ENCODE results near the gene CNOT1. TPM values are rescaled to one million over a fixed set of nuclear protein-coding genes. Genes with fewer than 3 reads are reported as not detected.

The CNOT1 gene
- total RNA-seq, 2 experiments from 2014 or later = 164 to 184 TPM

DNA sequence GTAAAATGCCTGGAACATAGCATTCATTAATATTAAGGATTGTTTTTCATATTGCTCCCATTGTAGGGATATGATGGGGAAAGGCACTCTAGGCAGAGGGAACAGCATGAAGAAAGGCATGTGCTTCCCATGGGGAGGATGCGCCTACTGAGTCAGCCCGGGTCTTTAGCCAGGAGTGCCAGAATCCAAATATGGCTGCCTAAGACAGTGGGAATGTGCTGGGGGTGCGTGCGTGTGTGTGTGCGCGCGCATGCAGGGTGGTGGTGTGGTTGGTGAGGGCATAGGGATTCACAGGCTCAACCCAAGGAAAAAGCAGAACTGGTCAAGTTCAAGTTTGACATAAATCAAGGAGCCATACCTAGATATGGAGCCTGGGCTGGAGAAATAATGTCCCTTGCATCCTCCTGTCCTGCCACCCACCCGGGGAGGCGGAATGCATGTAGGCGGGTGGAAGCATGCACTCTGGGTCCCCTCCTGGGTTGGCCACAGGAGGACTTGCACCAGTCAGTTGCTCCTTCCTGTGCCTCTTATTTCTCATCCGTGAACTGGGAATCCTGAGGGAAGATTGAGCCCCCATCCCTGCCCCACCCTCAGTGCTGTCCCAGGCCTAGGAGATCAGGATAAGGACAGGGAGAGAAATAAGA lies 148.3 kb downstream of the CNOT1 start:
- TF ChIP-seq, protein P1, sequence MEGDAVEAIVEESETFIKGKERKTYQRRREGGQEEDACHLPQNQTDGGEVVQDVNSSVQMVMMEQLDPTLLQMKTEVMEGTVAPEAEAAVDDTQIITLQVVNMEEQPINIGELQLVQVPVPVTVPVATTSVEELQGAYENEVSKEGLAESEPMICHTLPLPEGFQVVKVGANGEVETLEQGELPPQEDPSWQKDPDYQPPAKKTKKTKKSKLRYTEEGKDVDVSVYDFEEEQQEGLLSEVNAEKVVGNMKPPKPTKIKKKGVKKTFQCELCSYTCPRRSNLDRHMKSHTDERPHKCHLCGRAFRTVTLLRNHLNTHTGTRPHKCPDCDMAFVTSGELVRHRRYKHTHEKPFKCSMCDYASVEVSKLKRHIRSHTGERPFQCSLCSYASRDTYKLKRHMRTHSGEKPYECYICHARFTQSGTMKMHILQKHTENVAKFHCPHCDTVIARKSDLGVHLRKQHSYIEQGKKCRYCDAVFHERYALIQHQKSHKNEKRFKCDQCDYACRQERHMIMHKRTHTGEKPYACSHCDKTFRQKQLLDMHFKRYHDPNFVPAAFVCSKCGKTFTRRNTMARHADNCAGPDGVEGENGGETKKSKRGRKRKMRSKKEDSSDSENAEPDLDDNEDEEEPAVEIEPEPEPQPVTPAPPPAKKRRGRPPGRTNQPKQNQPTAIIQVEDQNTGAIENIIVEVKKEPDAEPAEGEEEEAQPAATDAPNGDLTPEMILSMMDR (IDR thresholded peaks at IDR 0.05) = no peak
- Histone ChIP-seq H3K27ac (ENCODE audit: low read depth in 1 of 2, low read length in 2 of 2) (no peak overlapping the region), H3K27me3 (ENCODE audit: control insufficient read depth in 1 of 2, insufficient read depth in 2 of 2, low read length in 2 of 2) (no peaks in the 10 kb centered on the region), H3K4me3 (ENCODE audit: low read length) (no peak overlapping the region), H3K4me1 (ENCODE audit: insufficient read depth, low read length) (no peaks in the 10 kb centered on the region), H3K36me3 (ENCODE audit: insufficient read depth, low read length) (no peaks in the 10 kb centered on the region), H3K9me3 (ENCODE audit: control insufficient read depth in 1 of 2, insufficient read depth in 1 of 2, low read length in 2 of 2) (no peaks in the 10 kb centered on the region)
- DNase-seq (no peak), ATAC-seq (ENCODE audit: poor library complexity) (no peak)
- H3K4me3 Mint-ChIP-seq = no peak overlapping the region
- no peaks in the 10 kb centered on the region for H3K4me1 Mint-ChIP-seq (ENCODE audit: low read depth)
- H3K27me3 Mint-ChIP-seq = peaks cover 8% of the 10 kb centered on the region
- no peaks in the 10 kb centered on the region for H3K36me3 Mint-ChIP-seq (ENCODE audit: low read depth)
- CTCF ChIA-PET = no interaction called here
- POLR2A ChIA-PET = no interaction called here
- H3K27ac Mint-ChIP-seq = no peak overlapping the region
- intact Hi-C loops (cut with DNase I, micrococcal nuclease) = no loop called here
- H3K9me3 Mint-ChIP-seq = no peaks in the 10 kb centered on the region

DNA sequence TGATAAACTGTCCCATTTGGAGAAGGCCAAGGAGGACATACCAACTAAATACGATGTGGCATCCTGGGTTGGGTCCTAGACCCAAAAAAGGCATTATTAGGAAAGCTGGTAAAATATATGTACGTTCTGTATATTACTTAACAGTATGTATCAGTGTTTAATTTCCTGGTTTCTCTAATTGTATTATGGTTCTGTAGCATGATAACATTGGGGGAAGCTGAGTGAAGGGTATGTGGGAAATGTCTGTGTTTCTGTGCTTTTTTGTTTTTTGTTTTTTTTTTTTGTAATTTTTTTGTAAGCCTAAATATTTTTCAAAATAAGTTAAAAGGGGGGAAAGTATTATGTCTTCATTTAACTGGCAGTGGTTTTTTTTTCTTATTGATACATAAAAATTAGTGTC lies 151.2 kb downstream of the CNOT1 start:
- ChIA-PET POLR2A (no interaction called here), CTCF (no interaction called here)
- intact Hi-C loops (cut with DNase I, micrococcal nuclease) = no loop called here
- Mint-ChIP-seq H3K27me3 (peaks cover 13% of the 10 kb centered on the region), H3K4me3 (no peak overlapping the region), H3K9me3 (no peaks in the 10 kb centered on the region), H3K36me3 (ENCODE audit: low read depth) (no peaks in the 10 kb centered on the region), H3K4me1 (ENCODE audit: low read depth) (no peaks in the 10 kb centered on the region), H3K27ac (no peak overlapping the region)
- H3K4me1 ChIP-seq (ENCODE audit: insufficient read depth, low read length) = no peaks in the 10 kb centered on the region
- peaks cover 0 to 2% of the 10 kb centered on the region in 2 experiments for H3K27me3 ChIP-seq (ENCODE audit: control insufficient read depth in 1 of 2, insufficient read depth in 2 of 2, low read length in 2 of 2)
- no peaks in the 10 kb centered on the region for H3K9me3 ChIP-seq (ENCODE audit: control insufficient read depth in 1 of 2, insufficient read depth in 1 of 2, low read length in 2 of 2)
- H3K4me3 ChIP-seq (ENCODE audit: low read length) = no peak overlapping the region
- ATAC-seq (ENCODE audit: poor library complexity) (no peak), DNase-seq (no peak)
- no peaks in the 10 kb centered on the region for H3K36me3 ChIP-seq (ENCODE audit: insufficient read depth, low read length)
- H3K27ac ChIP-seq (ENCODE audit: low read depth in 1 of 2, low read length in 2 of 2) = no peak overlapping the region
- TF ChIP-seq, protein P1 (IDR thresholded peaks at IDR 0.05) = no peak

DNA sequence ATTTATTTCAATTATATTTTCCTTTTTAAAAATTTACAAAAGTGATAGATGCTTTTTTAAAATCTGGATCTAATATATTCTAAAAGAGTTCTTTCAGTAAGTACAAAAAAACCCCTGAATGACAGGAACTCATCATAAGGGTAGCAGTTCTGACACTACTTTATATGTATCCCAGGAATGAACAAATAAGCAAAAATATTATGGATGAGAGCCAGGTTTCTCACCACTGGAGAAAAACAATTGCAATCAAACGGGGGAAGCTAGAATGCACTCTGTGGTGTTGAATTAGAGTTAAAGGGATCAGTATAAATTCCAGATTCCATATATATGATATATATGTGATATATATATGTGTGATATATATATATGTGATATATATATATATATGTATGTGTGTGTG lies 152.8 kb downstream of the CNOT1 start:
- POLR2A ChIA-PET = no interaction called here
- TF ChIP-seq, protein P1 (IDR thresholded peaks at IDR 0.05) = no peak
- no peak for ATAC-seq (ENCODE audit: poor library complexity)

More for the DNA sequence above, 152.8 kb downstream of the CNOT1 start:
- Mint-ChIP-seq H3K4me3 (no peak overlapping the region), H3K27ac (no peak overlapping the region), H3K4me1 (ENCODE audit: low read depth) (no peaks in the 10 kb centered on the region), H3K9me3 (no peaks in the 10 kb centered on the region), H3K36me3 (ENCODE audit: low read depth) (no peaks in the 10 kb centered on the region), H3K27me3 (peaks cover 19% of the 10 kb centered on the region)
- no peak overlapping the region for H3K27ac ChIP-seq (ENCODE audit: low read depth in 1 of 2, low read length in 2 of 2)
- CTCF ChIA-PET = interaction anchor here (1.3 kb wide), 1 partner anchor 11 kb away, joined by 3 read pairs; no protein-coding TSS in a partner anchor
- peaks cover 0 to 2% of the 10 kb centered on the region in 2 experiments for H3K27me3 ChIP-seq (ENCODE audit: control insufficient read depth in 1 of 2, insufficient read depth in 2 of 2, low read length in 2 of 2)
- no peak overlapping the region for H3K4me3 ChIP-seq (ENCODE audit: low read length)
- no peak for DNase-seq
- no peaks in the 10 kb centered on the region for H3K4me1 ChIP-seq (ENCODE audit: insufficient read depth, low read length)
- H3K9me3 ChIP-seq (ENCODE audit: control insufficient read depth in 1 of 2, insufficient read depth in 1 of 2, low read length in 2 of 2) = no peaks in the 10 kb centered on the region
- intact Hi-C loops (cut with DNase I, micrococcal nuclease) = no loop called here
- H3K36me3 ChIP-seq (ENCODE audit: insufficient read depth, low read length) = no peaks in the 10 kb centered on the region

Data from CD4-positive, alpha-beta T cell (primary cell).